ENCODE measurements around the gene CCDC90B.

The CCDC90B gene

DNA sequence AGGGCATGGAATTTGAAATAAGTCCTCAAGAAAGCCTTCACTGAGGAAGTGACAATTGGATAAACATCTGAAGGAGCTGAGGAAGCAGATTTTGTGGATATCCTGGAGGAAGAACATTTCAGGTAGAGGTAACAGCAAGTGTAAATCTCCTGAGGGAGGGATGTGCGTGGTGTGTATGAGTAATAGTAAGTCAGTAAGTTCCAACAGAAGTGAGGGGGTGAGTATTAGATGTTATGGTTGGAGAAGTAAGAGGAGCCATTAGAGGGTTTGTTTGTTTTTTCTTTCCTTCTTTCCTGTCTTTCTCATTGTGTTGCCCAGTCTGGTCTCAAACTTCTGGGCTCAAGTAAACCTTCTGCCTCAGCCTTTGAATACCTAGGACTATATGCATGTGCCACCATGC lies 63.7 kb downstream of the CCDC90B start:
- no peak for DNase-seq

DNA sequence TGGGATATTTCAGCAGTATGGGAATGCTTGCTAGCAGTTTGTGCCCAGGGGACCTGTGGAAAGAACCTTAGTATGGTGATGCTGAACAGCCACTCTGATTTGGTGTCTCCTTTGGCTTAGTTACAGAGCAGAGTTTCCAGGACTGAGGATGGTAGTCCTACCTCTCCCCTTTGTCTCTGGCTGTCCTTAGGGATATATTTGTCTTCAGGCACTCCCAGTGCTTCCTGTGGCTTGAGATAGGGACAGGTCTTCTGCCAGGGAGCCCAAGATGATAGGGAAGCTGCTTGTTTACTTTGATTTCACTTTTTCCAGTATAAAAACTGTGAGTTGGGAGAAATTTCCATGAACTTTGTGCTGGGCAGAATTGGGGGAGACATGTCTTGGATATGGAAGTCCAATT lies 64.5 kb downstream of the CCDC90B start:
- DNase-seq = no peak

DNA sequence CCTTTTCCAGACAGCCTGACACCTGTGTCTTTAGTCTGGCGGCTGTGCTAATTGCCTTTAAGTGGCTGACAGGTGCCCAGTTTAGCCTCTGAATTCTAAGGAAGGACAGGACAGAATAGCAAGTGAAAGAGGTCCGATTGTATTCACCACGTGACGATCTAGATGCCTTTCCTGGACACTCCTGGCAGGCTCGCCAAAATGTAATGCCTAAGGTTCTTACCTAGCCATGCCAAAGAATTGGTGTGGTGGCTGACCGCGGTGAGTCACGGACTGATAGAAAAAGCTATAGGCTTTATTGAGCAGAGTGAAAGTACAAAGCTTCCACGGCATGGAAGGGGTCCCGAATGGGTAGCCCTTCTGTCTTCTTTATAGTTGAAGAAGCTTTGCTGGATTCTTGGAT lies 65.9 kb downstream of the CCDC90B start:
- DNase-seq = no peak

DNA sequence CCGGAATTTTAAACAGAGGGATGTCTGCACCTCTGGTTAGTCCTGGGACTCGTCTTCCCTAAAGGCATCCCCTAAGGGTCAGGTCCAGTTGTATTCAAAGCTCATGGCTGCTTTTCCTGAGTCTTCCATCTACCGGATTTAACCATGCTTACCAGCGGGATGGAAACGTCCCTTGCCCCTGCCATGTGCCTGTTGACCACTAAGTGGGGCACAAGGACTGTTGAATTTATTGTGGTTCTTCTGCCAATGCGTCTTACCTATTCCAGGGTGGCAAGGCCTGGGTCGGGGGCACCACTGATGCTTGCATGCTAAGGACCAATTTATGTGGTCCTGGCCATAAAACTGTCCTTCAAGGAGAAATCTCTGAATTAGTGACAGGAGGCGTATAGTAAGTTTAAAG lies 67.1 kb downstream of the CCDC90B start:
- no peak for DNase-seq

All from activated CD4-positive, alpha-beta T cell treated with anti-CD3 and anti-CD28 coated beads, Interleukin-10, Interleukin-2, amounts not matched to agents 100 ng/mL and 50 ng/mL, durations not matched to agents 16 hours and 8 hours (primary cell).